Skeletal muscle satellite cell (primary cell): ENCODE measurements around the gene ZNF729. TPM values are rescaled to one million over a fixed set of nuclear protein-coding genes. Genes with fewer than 3 reads are reported as not detected.

ENCODE experiments used
- H3K27me3 ChIP-seq: 2 replicates; pipeline ENCODE4 v1.7.0; 2013; ENCODE audit warnings: low read length; ENCODE audit not compliant: control insufficient read depth, insufficient read depth
- H3K36me3 ChIP-seq: 2 replicates; pipeline ENCODE4 v1.7.0; 2013; ENCODE audit warnings: mild to moderate bottlenecking, control low read depth, low read length; ENCODE audit not compliant: insufficient read depth
- H3K4me1 ChIP-seq: 2 replicates; pipeline ENCODE4 v1.7.0; 2013; ENCODE audit warnings: low read length; ENCODE audit not compliant: control insufficient read depth, insufficient read depth
- H3K4me2 ChIP-seq: 2 replicates; pipeline ENCODE4 v1.7.0; 2013; ENCODE audit warnings: mild to moderate bottlenecking, low read length
- H3K4me3 ChIP-seq: 2 replicates; pipeline ENCODE4 v1.7.0; 2013; ENCODE audit warnings: low read length
- H3K9ac ChIP-seq: 2 replicates; pipeline ENCODE4 v1.7.0; 2013; ENCODE audit warnings: mild to moderate bottlenecking, low read depth, low read length, moderate library complexity
- H3K9me3 ChIP-seq: replicated peaks from 2 replicates; pipeline ENCODE4 v1.7.0; 2013; ENCODE audit warnings: mild to moderate bottlenecking, control low read depth, low read length
- small RNA-seq: library from RNA; depleted of rRNA; stranded (forward); fragments of <200 nt; gene quantifications from one replicate; pipeline ENCODE3, GENCODE V24; 2012

Gene ZNF729

GRCh38 chr19:22335716-22336115, 49.5 kb downstream of the ZNF729 start:
- Histone ChIP-seq H3K27me3 (no peaks in the 10 kb centered on the region), H3K9ac (no peak overlapping the region), H3K9me3 (peaks cover 25% of the 10 kb centered on the region), H3K4me3 (no peak overlapping the region), H3K4me1 (no peaks in the 10 kb centered on the region), H3K36me3 (no peaks in the 10 kb centered on the region), H3K4me2 (no peak overlapping the region)

- H3K9ac ChIP-seq = no peak overlapping the region
- H3K4me1 ChIP-seq = no peaks in the 10 kb centered on the region
- H3K4me2 ChIP-seq = no peak overlapping the region
- peaks cover 14% of the 10 kb centered on the region for H3K9me3 ChIP-seq
- no peak overlapping the region for H3K4me3 ChIP-seq
- no peaks in the 10 kb centered on the region for H3K27me3 ChIP-seq
- no peaks in the 10 kb centered on the region for H3K36me3 ChIP-seq
These were observed 68.4 kb downstream of the ZNF729 start for GRCh38 chr19:22354665-22355064.

Small RNAs within 50 kb of the gene (small RNA-seq; reads per million reads assigned to genes)
- not detected for gene AC011494.1
